PC-3 (cell line): Measurements from ENCODE around the gene RNF2.

Source experiments
- EZH2 ChIP-seq: fragments of 300-600 bp; sonication (generic); IDR thresholded peaks from one replicate; pipeline ENCODE4 v1.6.1; 2017; ENCODE audit warnings: antibody characterized with exemption, mild to moderate bottlenecking, low read length; ENCODE audit not compliant: unreplicated experiment
- TF ChIP-seq, protein P1 (sequence below): fragments of 300-600 bp; sonication (generic); conservative IDR thresholded peaks from 2 replicates; pipeline ENCODE4 v1.5.1; 2017; ENCODE audit warnings: antibody characterized with exemption, low read depth, mild to moderate bottlenecking, low read length

DNA sequence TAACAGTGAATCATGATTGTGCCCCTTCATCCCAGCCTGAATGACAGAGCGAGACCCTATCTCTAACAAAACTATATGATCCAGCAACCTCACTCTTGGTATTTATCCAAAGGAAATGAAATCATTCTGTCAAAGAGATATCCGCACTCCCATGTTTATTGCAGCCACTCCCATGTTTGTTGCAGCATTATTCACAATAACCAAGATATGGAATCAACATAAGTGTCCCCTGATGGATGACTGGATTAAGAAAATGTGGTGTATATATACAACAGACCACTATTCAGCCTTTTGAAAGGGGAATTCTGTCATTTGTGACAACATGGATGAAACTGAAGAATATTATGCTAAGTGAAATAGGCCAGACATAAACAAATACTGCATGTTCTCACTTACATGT, 67.0 kb downstream of the RNF2 start:
- TF ChIP-seq EZH2 = no peak
- TF ChIP-seq, protein P1, sequence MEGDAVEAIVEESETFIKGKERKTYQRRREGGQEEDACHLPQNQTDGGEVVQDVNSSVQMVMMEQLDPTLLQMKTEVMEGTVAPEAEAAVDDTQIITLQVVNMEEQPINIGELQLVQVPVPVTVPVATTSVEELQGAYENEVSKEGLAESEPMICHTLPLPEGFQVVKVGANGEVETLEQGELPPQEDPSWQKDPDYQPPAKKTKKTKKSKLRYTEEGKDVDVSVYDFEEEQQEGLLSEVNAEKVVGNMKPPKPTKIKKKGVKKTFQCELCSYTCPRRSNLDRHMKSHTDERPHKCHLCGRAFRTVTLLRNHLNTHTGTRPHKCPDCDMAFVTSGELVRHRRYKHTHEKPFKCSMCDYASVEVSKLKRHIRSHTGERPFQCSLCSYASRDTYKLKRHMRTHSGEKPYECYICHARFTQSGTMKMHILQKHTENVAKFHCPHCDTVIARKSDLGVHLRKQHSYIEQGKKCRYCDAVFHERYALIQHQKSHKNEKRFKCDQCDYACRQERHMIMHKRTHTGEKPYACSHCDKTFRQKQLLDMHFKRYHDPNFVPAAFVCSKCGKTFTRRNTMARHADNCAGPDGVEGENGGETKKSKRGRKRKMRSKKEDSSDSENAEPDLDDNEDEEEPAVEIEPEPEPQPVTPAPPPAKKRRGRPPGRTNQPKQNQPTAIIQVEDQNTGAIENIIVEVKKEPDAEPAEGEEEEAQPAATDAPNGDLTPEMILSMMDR = no peak
